ENCODE data around the gene LRRC63. TPM values are rescaled to one million over a fixed set of nuclear protein-coding genes. Genes with fewer than 3 reads are reported as not detected.
A peak's percentile ranks its signal among the peaks of the same experiment; 100 is the strongest.

Gene LRRC63
- total RNA-seq, 3 donors from 2014 or later, result not detected

DNA sequence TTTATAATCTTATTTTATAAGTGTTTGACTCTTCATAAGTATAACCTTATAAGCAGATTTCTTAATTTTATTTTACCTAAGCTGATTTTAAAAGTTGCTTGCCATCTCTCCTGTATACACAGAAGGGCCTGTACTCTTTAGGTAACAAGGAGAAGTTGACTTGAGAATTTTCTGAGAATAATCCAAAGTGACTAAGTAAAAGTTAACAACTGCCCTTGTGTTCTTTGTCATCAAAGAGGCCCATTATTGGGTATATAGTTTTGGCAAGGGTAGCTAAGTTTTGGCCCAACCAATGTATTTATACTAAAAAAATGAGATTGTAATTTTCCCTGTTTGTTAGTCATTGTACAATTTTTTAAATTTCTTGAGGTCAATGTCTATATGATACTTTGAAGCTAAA lies 32.9 kb upstream of the LRRC63 start:
- DNase-seq (no peak), ATAC-seq (no peak)
- H3K9me3 ChIP-seq, result no peaks in the 10 kb centered on the region
- no peaks in the 10 kb centered on the region for H3K36me3 ChIP-seq (ENCODE audit: low read depth)
- no peak overlapping the region for H3K4me3 ChIP-seq
- intact Hi-C loops (cut with DNase I, micrococcal nuclease), result no loop called here
- TF ChIP-seq, protein P1, sequence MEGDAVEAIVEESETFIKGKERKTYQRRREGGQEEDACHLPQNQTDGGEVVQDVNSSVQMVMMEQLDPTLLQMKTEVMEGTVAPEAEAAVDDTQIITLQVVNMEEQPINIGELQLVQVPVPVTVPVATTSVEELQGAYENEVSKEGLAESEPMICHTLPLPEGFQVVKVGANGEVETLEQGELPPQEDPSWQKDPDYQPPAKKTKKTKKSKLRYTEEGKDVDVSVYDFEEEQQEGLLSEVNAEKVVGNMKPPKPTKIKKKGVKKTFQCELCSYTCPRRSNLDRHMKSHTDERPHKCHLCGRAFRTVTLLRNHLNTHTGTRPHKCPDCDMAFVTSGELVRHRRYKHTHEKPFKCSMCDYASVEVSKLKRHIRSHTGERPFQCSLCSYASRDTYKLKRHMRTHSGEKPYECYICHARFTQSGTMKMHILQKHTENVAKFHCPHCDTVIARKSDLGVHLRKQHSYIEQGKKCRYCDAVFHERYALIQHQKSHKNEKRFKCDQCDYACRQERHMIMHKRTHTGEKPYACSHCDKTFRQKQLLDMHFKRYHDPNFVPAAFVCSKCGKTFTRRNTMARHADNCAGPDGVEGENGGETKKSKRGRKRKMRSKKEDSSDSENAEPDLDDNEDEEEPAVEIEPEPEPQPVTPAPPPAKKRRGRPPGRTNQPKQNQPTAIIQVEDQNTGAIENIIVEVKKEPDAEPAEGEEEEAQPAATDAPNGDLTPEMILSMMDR (IDR thresholded peaks at IDR 0.05), result no peak
- H3K4me1 ChIP-seq (ENCODE audit: low read depth), result no peaks in the 10 kb centered on the region

DNA sequence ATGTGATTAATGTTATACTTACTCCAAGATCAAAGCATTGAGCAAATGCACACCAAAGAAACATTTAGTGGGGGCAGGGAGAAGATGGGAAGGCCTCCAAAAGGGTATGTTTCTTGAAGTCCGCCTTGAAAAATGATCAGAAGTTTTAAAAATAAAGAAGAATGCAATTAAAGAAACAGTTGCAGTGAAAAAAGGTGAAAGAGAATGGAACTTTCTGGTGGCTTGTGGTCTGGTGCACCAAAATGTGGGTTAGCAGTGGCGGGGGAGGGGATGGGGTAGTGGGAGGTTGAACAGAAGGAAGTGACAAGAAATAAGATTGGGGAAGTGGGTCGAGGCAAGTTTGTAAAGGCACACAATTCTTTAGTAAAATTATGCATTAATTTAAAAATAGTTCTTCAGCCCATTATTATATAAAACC lies 32.2 kb upstream of the LRRC63 start:
- ATAC-seq (peak; percentile 41), DNase-seq (peak; percentile 58 to 81 (median 68))
- Histone ChIP-seq H3K36me3 (ENCODE audit: low read depth) (no peaks in the 10 kb centered on the region), H3K4me3 (no peak overlapping the region), H3K9me3 (no peaks in the 10 kb centered on the region), H3K4me1 (ENCODE audit: low read depth) (no peaks in the 10 kb centered on the region)
- TF ChIP-seq, protein P1 (IDR thresholded peaks at IDR 0.05), result no peak
- intact Hi-C loops (cut with DNase I, micrococcal nuclease), result no loop called here

DNA sequence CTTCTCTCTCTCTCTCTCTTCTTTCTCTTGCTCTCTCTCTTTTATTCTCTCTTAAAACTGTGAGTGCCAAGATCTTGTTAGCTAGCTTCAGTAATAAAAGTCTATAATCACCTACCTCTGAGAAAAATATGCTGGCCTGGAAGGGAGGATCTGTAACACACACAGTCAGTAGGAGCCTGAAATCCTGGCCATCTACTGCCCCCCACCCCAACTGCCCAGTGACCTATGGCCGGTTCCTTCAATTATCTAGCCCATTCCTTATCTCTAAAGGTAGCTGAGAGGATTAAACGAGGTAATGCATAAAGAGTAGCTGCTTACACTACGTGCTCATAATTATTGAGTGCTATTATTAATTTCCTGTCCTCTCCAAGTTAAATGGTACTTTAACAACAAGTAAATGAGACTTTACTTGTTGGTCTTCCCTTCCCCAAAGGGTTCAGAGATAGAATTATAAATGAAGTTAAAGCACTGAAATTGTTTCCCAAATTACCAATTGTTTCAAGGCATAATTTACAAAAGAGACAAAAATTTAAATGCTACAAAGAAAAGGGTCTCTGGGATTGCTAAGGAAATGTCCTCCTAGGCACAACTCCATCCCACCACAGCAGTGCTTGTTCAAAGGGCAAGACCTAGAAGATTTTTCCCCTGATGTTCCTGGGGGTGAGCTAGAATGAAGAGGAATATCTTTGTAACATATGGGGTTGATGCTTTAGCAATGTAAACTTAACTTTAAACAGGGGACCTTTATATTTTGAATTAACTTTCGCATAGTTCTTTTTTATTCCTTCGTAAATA lies 31.6 kb upstream of the LRRC63 start:
- no peak for ATAC-seq
- Histone ChIP-seq H3K4me1 (ENCODE audit: low read depth) (no peaks in the 10 kb centered on the region), H3K9me3 (no peaks in the 10 kb centered on the region), H3K4me3 (no peak overlapping the region), H3K36me3 (ENCODE audit: low read depth) (no peaks in the 10 kb centered on the region)
- TF ChIP-seq, protein P1 (IDR thresholded peaks at IDR 0.05), result no peak
- DNase-seq, result no peak
- intact Hi-C loops (cut with DNase I, micrococcal nuclease), result no loop called here

DNA sequence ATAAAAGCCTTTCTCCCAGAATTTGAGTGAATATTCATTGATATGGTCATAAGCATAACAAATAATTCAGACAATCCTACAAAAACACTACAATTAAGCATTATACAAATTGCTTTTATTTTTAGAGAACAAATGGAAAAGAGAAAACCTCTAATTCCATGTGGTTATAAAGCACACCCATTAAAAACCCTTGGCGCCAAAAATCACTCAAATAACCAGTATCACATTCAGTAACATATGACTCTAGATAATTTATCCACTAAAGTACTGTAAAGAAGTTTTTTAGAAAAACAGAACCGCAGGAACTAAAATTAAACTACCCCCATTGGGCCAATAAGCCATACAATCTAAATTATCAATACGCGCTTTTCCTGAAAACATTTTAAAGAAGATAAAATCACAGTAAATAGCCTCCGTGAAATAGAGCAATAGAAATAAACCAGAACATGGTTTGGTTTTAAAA lies 30.3 kb upstream of the LRRC63 start:
- Histone ChIP-seq H3K9me3 (no peaks in the 10 kb centered on the region), H3K36me3 (ENCODE audit: low read depth) (no peaks in the 10 kb centered on the region), H3K4me3 (no peak overlapping the region), H3K4me1 (ENCODE audit: low read depth) (no peaks in the 10 kb centered on the region)
- ATAC-seq, result no peak
- TF ChIP-seq, protein P1 (IDR thresholded peaks at IDR 0.05), result no peak
- intact Hi-C loops (cut with DNase I, micrococcal nuclease), result no loop called here
- DNase-seq, result no peak

DNA sequence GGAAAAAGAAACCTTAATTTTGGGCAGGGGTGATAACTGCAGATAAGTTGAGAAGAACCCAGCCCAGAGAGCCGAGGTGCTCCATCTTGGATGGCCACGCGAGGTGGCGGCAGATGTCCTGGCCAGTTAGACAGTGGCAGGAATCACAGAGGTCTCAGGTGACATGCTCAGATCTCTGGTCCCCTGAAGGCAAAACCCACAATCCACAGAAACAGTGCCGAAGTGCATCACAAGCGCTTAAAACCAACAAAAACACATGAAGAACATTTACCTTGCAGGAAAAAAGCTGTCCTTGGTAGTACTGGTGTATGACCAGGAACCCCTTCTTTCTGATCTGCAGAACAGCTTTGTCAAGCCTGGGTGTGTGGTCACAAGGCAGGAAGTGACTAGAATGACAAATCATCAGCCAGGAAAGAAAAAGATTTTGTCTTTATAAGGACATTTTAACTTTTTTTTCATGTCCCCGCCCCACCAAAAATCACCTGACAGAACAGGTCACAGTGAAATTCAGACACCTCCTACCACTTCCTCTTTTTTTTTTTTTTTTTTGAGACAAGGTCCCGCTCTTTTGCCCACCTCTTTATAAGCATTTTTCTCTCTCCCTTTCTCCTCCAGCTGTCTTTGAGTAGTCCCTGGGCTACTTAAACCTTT lies 29.8 kb upstream of the LRRC63 start, which contains the start of gene LCP1:
Gene LCP1 (minus strand): TSS at position 338 of the 651 bp plus-strand sequence. CDS start 22,515 bp downstream, outside the sequence.
- no peaks in the 10 kb centered on the region for H3K36me3 ChIP-seq (ENCODE audit: low read depth)
- intact Hi-C loops (cut with DNase I, micrococcal nuclease), result no loop called here
- ATAC-seq (peak; percentile 78), DNase-seq (peak in 1 of 3 donors; percentile 68)
- no peaks in the 10 kb centered on the region for H3K9me3 ChIP-seq
- TF ChIP-seq, protein P1 (IDR thresholded peaks at IDR 0.05), result no peak
- H3K4me3 ChIP-seq, result no peak within 1 kb of the TSS
- no peaks in the 10 kb centered on the region for H3K4me1 ChIP-seq (ENCODE audit: low read depth)

All from mucosa of descending colon (tissue), 3 donors.